Measurements from ENCODE around the gene SIX5. TPM values are rescaled to one million over a fixed set of nuclear protein-coding genes. Genes with fewer than 3 reads are reported as not detected.

The SIX5 gene
- total and polyA plus RNA-seq, 9 of the 15 experiments (the other 6 are each of a cell fraction or from before 2014, with no cell fraction given): 1.4 to 17.2 (median 7.4) TPM; not detected in 2

GRCh38 chr19:45770192-45771101, 1.4 kb upstream of the SIX5 start (continued):
- TF ChIP-seq PCBP2 (IDR thresholded peaks at IDR 0.05; ENCODE audit: low read depth, low read length, poor library complexity, severe bottlenecking): no peak
- TF ChIP-seq NR1H2 (CRISPR knock-in tag; IDR thresholded peaks at IDR 0.05): no peak
- TF ChIP-seq JUND (IDR thresholded peaks at IDR 0.05; ENCODE audit: borderline replicate concordance, low read depth, low read length): peak; percentile 33; the same call in 1 of the 2 replicates
- no peak for TF ChIP-seq JUND (tag; IDR thresholded peaks at IDR 0.05; ENCODE audit: borderline replicate concordance, low read depth, low read length)
- TF ChIP-seq NFATC3 (IDR thresholded peaks at IDR 0.05): no peak
- TF ChIP-seq ZNF133 (CRISPR knock-in tag; IDR thresholded peaks at IDR 0.05): no peak
- peak; percentile 71 for TF ChIP-seq SIN3B (IDR thresholded peaks at IDR 0.05; ENCODE audit: low read depth)
- TF ChIP-seq NCOA1 (IDR thresholded peaks at IDR 0.05; ENCODE audit: low read depth): no peak
- no peak for TF ChIP-seq NELFE (IDR thresholded peaks at IDR 0.05; ENCODE audit: insufficient read depth, insufficient read length)
- TF ChIP-seq CHCHD3 (CRISPR knock-in tag; IDR thresholded peaks at IDR 0.05): no peak
- TF ChIP-seq MAFK (IDR thresholded peaks at IDR 0.05; ENCODE audit: low read length): no peak
- TF ChIP-seq CUX1 (CRISPR knock-in tag; IDR thresholded peaks at IDR 0.05): no peak
- no peak for TF ChIP-seq HMG20A (CRISPR knock-in tag; conservative IDR thresholded peaks at IDR 0.05)
- TF ChIP-seq DDX20 (tag; IDR thresholded peaks at IDR 0.05; ENCODE audit: low read depth): no peak
- TF ChIP-seq NFYB (IDR thresholded peaks at IDR 0.05; ENCODE audit: extremely low read depth, insufficient read length): peak; percentile 98
- TF ChIP-seq RBM15 (IDR thresholded peaks at IDR 0.05; ENCODE audit: insufficient read depth, low read length): no peak
